Stimulated activated CD4-positive, alpha-beta T cell treated with anti-CD3 and anti-CD28 coated beads, Interleukin-1b, Interleukin-23, amount 100 ng/mL, for 48 hours (primary cell): ENCODE data around the gene GRAMD4.
A peak's percentile ranks its signal among the peaks of the same experiment; 100 is the strongest.

Experiments used
- DNase-seq: peaks from one replicate; pipeline ENCODE4 v3.0.0-alpha.2; 2020

The GRAMD4 gene, protein sequence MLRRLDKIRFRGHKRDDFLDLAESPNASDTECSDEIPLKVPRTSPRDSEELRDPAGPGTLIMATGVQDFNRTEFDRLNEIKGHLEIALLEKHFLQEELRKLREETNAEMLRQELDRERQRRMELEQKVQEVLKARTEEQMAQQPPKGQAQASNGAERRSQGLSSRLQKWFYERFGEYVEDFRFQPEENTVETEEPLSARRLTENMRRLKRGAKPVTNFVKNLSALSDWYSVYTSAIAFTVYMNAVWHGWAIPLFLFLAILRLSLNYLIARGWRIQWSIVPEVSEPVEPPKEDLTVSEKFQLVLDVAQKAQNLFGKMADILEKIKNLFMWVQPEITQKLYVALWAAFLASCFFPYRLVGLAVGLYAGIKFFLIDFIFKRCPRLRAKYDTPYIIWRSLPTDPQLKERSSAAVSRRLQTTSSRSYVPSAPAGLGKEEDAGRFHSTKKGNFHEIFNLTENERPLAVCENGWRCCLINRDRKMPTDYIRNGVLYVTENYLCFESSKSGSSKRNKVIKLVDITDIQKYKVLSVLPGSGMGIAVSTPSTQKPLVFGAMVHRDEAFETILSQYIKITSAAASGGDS

DNA sequence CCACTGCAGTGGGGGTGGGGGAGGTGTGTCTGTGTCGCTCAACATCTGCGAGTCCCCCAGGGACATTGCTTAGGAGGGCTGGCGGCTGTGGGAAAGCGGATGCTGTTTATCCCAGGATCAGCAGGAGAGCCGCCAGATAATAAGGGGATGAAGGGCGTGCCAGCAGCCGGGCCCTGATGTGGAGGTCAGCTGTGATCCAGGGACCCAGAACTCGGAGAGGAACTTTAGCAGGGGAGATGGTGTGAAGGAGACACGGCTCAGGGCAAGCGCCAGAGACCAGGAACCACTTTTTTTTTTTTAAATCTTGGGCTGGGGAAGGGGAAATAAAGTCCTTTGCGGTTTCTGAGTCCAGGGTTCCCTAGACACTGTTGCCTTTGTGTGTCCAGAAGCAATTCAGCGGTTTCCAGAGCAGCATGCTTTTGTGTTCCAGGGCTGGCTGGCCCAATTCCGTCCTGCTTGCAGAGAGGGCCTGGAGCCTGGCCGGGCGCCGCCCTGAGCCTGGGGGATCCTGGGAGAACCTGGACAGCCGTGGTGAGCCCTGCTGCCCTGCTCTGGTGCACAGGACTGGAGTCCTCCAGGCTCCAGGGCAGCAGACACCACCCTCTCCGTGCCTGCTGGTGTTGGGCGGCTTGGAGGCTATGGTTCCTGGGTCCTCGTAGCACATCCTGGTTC is at the start of gene GRAMD4:
Gene GRAMD4, plus strand, starts transcription at position 557 of the 672 bp plus-strand sequence. CDS start 6,414 bp downstream, outside the sequence.
- no peak for DNase-seq

DNA sequence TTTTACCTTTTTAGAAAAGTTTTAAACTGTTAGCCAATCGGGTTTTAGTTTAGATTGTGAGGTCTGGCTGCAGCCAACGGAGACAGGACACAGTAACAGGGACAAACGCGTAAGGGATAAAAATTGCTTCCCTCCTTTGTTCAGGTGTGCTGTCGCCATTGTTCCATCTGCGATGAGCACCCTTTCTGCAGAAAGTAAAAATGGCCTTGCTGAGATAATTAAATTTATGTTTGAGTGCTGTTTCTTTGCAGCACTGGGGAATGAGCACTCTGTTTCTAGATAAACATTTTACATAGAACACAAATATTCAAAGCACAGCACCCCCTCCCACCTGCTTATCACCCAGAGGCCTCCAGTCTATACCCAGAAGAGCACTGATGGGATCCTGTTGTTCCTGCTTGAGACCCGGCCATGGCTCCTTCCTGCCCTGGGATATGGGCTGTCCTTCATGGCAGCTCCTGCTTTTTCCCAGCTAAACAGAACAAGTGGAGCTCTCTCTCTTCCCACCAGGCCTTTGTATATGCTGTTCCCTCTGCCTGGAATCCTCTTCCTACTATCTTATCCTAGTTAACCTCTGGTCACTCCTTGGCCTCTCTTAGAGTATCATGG is 48.4 kb upstream of the GRAMD4 start:
- DNase-seq: no peak

DNA sequence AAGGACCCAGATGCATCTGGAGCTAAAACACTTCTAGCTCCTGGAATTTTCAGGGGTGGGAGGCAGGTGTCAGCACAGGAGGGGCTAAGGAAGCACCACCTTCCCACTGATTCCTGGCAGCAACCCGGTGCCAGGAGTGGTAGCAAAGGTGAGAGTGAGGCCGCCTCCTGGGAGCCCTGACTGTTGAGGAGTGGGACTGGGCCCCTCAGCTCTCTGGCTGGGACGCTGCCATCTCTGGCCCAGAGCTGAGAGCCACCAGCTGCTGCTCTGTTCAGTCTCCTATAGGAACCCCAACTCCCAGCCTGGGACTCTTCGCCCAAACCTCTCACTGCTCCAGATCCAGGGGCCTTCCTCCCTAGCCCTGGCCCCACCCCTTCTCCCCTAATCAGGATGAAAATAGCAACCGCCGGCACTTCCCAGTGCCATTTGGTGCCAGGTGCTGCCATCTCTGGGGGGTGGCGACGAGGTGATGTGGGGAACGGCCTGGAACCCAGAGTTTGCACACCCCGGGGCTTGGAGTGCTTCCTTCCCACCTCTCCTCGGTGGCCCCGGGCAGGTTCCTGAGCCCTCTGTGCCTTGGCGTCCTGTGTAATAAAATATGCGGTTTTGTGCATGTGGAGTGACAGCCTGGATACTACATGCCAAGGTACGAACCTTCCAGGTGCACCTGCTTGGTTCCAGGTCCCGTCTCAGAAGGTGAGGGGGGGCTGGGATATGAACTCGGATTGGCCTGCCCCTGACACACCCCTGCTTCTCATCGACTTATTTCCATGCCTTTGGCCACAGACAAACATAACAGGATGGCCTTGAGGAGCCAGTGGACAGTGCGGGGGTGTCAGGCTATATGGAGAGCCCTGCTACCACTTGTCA is 47.0 kb upstream of the GRAMD4 start:
- DNase-seq: no peak

DNA sequence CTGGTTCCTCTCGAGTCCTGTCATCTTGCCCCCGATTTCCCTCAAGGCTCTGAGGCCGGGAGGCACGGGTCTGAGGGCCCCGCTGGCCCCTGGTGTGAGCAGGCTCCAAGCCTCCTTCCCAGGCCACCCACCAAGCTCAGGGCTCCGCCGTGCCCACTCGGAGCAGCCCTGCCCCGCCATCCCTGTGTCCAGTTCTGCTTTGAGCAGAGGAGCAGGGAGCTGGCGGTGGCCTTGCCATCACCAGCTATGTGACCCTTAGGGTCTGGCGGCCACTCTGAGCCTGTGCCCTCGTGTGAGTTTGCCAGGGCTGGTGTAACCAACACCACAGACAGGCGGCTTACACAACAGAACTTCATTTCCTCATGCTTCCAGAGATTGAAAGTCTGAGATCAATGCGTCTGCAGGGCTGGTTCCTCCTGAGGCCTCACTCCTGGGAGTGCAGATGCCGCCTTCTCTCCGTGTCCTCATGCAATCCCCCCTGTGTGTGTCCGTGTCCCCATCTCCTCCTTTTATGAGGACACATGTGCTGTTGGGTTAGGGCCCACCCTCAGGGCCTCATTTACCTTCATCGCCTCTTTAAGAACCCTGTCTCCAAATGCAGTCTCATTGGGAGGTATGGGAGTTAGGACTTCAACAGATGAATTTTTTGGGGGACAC is 46.3 kb upstream of the GRAMD4 start:
- DNase-seq: no peak

DNA sequence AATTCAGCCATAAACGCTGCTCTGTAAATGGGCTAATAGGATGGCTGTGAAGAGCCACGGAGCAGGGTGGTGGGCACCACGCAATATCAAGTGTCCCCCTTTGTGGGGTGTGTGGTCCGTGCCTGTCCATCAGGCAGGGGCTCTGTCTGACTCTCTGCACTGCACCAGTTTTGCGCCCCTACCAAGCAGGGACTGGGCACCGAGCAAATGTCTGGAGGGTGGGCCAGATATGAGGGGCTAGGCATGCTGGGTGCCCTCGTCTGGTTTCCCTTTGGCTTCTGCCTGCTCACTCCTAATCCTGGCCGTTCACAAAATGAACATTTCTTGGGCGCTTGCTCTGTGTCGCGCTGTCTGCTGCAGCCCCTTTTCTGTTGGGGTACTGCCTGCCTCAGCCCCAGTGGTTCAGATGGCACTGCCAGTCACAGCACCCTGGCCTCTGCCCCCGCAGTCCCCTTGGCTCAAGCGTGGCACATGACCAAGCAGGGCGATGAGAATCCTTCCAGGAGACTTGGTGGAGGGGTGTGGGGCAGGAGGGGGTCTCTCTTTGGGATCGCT is 45.7 kb upstream of the GRAMD4 start:
- DNase-seq: no peak

DNA sequence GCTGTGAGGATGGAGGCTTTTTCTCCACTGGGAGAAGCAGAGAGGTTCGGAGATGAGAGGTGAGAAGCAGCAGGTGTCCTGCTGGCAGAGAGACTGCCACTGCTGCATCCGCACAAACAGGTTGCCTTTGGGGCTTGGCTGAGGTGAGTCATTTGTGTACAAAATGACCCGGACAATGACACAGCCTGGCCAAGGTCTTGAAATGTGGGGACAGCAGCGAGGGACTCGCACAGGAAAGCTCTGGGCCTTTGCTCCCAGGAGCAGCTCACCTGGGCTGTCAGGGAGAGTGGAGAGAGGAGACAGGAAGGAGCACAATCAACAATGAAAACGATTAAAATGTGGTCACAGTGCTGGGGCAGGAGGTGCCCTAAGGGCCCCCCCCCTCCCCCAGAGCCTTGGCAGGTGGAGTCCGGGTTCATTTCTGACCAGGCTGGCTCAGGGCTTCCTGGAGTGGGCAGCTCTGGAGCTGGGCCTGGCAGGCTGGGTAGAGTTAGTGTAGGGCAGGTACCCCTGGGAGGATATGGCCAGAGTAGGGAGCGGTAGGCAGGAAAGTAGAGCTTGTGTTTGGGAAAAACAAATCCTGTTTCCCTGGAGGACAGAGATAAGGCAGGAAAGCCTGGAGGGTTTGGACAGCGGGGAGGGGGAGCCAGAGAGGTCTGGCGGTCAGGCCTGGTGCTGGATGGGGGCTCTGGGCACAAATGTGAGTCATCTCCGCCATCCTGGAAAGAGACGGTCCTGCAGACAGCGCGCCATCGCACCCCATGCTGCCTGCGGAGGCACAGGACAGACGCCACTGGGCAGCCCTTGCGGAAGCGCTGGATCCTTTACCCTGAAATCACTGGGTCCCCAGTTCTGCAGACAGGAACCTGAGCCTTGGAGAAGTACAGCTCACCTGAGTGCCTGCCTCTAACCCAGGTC is 44.9 kb upstream of the GRAMD4 start:
- DNase-seq: no peak

DNA sequence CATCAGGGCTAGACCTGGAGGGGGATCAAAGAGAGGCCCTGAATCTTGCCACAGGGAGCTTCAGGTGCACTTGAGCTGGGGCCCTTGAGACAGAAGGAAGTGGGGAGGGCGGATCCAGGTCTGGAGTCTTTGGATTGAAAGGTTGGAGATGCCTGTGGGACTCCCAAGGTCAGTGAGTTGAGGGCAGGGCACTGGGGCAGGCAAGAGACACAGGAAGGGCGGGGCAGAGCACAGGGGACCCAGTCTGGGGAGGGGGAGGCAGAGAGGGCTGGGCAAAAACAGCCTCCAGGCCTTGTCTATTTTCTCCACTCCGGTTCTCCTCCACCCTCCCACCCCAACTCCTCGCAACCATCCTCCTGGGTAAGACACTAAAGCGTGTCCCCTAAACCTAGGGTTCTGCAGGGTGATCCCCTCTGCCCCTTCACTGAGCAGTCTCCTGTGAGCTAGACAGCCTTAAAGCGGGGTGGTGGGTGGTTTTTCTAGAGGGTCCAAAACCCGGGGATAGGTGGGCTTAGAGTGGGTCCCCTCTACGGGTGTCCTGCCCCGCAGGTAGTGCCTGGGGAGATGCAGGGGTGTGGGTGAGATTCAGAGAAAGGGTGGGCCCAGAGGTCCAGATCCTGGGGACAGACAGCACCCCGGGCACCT is 44.2 kb upstream of the GRAMD4 start:
- no peak for DNase-seq

DNA sequence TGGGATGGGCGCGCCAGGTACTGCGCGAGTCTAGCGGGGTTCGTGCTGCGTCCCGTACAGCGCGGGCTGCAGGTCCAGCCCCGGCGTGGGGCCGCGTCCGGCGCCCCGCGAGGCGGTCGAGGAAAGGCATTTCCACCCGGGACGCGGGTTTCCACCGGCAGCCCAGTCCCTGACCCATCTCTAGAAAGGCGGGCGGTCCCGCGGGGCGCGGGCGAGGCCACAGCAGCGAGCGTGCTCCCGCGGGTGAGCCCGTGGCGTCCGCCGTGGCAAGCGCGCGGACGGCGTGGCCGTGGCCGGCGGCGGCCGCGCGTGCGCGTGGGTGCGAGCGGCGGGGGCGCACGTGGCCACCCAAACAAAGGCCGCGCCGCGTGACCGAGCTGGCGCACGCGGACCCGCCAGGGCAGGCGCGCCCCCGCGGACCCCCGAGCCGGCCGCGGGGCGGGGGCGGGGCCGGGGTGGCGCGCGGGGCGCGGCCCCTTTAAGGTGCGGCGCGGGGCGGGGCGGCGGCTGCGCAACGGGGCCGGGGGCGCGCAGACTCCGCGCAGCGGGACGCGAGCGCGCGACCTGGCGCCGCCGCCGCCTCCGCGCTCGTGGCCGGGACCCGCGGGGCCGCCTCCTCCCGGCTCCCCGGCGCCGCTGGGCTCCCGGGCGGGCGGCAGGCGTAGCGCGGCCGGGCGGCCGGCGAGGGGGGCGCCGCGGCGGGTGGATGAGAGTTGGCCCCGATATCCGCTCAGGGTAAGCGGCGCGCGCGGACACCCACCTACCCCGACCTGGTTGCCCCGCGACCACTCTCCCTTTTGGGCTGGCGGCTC is 43.4 kb upstream of the GRAMD4 start:
- peak; percentile 36 for DNase-seq

DNA sequence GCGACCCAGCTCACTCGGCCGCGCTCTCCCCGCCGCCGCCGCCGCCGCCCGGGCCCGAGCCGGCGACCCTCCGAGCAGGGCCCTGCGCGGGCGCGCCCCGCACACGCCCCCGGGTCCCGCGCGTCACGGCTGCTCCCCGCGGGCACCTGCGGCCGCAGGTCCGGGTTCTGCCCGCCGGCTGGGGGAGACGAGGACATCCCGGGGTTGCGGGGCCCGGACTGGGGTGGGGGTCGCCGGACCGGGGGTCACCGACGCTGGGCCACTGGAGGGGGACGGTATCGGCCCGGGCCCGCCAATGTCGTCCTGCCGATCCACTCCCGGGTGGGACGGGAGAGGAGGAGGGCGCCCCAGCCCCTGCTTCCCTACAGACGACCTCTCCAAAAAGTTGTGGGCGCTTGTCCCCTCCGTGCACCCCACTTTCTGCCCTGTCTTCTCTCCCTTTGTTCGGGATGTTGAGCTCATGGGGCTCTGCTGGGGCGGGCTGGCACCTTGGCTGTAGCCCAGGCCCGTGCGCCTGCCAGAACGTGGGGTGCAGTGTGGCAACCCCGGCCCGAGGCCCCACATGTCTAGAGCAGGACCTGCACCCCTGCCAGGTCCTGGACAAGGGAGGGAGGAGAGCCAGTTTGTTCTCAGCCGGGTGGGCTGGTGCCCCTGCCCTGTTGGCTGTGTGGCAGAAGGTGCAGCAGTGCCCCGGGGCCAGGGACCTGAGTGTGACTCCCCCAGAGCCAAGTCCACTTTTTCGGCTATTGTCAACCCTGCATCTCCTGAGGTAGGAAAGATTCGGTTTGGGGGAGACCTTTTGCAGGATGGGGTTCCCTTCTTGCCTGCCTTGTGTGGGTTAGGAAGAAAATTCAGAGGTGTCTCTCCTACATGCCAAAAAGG is 42.6 kb upstream of the GRAMD4 start:
- no peak for DNase-seq

DNA sequence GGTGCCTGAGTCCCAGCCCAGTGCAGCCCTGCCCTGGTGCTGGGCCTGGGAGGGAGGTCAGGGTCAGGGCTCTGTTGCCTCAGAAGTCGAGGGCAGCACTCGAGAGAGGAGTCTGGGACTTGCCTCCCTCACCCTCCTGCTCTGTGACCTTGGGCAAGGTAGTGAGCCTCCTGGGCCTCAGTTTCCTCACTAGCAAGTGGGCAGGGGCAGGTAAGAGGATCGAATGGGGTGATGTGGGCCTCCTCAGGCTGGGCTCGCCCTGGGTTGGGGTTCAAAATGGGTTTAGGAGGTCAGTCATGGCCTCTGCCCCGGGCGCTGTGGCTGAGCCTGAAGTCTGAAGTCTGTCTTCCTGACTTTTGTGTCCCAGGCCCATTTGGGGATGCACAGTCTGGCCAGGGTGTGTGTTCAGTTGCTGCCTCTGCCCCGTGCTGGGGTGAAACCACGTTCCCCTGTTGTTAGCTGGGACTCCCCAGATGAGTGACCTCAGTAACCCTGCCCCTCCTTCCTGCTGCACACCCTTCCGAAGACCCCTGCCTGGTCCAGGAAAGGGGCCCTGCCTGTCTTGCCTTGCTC is 41.8 kb upstream of the GRAMD4 start:
- DNase-seq: no peak

DNA sequence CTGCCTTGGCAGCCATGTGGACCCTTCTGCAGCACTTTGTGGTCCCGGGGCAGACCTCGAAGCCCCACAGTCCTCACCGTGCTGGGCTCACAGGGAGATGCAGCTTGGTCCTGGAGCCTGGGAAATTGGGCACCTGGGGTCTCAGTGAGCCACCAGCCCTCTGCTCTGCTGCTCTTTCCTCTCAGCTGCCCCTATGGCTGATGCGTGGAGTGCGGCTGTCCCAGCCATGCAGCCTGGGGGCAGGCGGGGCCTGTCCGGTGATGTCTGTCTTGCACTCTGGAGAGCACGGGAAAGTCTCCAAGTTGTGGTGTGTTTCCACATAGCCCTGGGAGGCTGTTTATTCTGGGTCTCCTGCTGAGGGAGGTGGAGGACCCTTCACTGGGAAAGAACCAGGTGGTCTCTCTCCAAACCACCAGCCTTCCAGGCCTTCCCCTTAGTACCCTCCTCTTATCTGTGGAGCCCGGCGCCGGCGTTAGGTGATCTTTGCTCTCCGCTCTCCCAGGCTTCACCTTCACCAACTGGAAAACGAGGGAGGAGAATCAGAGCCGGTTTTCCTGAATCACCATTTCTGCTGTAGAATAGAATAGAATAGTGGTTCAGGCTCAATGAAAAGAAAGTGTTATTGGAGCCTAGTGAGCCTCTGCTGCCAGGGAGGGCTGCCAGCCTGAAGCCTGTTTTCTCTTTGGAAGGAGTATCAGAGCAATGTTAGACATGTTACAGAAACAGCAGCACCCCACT is 41.2 kb upstream of the GRAMD4 start:
- DNase-seq: no peak

DNA sequence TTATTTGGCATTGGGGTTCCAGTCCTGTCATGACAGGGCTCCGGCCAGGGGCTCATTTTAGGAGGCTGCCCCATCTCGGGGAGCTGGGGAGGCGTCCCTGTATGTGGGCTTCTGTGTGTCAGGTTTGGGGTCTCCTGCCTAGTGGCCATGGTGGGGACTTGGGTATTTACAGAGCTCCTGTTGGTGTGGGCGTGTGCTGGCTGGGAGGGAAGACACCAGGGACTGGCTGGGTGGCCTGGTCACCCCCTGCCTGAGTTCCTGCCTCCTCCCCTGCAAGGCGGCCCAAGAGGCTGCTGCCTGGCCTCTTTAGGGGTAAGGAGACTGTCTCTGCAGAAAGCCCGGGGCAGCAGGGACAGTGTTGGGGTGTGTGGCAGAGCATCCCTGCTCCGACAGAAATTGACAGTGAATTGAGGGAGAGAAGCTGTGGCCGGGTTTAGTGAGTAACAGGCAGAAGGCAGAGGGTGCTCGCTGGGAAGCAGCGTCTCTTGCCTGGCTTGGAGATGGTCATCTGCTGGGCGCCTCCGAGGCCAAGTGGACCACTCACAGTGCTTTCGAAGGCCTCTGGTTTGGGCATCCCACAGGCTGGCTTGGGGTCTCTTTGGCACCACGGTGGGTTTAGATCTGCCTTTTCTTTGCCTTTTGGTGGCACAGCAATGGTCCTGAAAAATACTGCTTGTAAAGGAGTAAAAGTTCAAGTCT is 40.3 kb upstream of the GRAMD4 start:
- DNase-seq: no peak

DNA sequence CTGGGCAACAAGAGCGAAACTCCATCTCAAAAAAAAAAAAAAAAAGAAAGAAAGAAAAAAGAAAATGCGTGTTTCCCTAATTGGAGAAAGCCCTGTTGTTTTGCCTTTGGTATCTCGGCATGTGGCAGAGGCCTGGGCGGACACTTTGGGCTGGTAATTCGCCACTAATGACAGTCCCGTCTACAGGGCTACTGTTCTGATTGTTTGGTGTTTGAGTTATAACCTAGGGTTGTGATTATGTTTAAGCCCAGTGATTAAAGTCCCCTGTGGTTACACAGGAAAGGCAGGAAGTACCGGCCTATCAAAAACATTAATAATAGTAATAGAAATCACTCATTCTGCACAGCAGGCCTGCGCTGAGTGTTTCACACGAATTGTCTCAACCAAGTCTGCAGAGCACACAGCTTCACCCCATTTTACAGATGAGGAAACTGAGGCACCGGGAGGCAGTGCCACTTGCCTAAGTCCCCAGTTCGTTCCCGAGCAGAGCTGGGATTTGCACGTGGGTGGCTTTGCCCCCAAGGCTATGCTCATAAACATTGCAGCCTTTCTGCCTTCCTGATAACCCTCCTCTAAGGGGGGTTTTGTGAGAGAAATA is 39.1 kb upstream of the GRAMD4 start:
- DNase-seq: no peak

DNA sequence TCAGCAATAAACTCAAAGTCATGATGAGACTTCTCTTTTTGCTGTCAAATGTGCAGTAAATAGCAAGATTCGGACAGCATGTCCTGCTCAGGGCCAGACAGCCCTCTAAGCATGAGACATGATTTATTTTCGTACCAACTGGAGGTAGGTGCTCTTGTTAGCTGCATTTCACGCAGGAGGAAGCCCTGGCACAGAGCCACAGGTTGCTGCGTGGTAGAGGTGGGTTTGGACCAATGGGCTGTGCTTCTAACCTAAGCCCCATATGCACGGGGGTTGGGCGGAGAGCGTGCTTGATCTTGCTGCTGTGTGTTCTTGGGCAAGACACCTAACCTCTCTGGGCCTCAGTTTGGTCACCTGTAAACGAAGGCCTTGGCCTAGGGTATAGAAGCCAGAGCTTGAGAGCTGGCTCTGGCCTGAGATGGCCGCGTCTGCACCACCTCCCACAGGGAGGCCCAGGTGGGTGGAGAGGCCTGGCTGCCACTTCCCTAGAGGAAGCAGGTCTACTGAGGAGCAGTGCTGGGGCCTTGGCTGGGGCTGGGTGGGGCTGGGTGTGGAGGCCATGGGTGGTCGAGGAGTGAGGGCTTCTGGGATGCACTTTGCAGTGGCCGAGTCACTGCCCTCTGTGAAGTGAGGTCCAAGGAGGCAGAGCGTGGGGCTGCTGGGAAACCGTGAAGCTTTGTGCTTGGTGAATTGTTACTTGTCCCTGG is 38.5 kb upstream of the GRAMD4 start:
- no peak for DNase-seq

DNA sequence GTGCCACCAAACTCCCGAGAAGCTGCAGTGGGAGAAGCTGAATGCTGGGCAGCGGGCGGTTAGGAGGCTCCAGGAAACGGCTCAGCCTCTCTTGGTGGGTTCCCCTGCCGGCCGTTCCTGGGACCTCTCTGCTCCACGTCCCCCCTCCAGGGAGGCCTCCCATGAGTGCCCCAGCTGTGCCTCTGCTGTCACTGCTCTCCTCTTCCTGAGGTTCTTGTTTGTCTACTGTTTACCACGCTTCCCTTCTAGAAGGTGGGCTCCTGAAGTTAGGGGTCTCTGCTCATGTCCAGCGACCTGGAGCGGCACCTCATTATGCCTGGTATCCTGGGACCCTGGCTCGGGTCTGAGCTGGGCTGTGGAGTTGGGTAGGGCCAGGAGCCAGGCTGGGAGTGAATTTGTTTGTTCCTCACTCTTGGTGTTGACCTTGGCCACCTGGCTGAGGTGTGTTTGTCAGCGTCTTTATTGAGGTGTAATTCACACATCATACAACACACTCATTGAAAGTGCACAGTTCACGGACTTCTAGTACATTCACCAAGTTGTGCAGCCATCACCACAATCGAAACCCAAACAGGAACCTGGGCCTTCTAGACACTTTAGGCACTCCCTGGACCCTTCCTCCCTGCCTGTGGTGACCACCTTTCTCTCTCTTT is 37.8 kb upstream of the GRAMD4 start:
- DNase-seq: no peak
